Choroid plexus epithelial cell (primary cell): ENCODE data around the gene IL19.

Source experiments
- DNase-seq: peaks from one replicate; pipeline ENCODE4 v3.0.0-alpha.2; 2010; ENCODE audit warnings: low read depth
- H3K4me3 ChIP-seq: 2 replicates; pipeline ENCODE4 v1.5.1; 2011; ENCODE audit warnings: low read depth, mild to moderate bottlenecking, control low read depth, low read length, moderate library complexity
- CTCF ChIP-seq: conservative IDR thresholded peaks from 2 replicates; pipeline ENCODE4 v1.5.1; 2011; ENCODE audit warnings: low read depth, mild to moderate bottlenecking, control low read depth, inconsistent platforms, low read length, moderate library complexity

The IL19 gene

GRCh38 chr1:206867716-206868115, 97.1 kb downstream of the IL19 start:
- H3K4me3 ChIP-seq, result no peak overlapping the region
- DNase-seq, result no peak
- TF ChIP-seq CTCF, result no peak

GRCh38 chr1:206868264-206868663, 97.7 kb downstream of the IL19 start:
- no peak overlapping the region for H3K4me3 ChIP-seq
- DNase-seq, result no peak
- no peak for TF ChIP-seq CTCF

GRCh38 chr1:206872139-206872538, 101.6 kb downstream of the IL19 start:
- no peak for TF ChIP-seq CTCF
- no peak for DNase-seq
- no peak overlapping the region for H3K4me3 ChIP-seq

- TF ChIP-seq CTCF, result no peak
- DNase-seq, result no peak
- no peak overlapping the region for H3K4me3 ChIP-seq
Measured at GRCh38 chr1:206873603-206874188, 103.1 kb downstream of the IL19 start.

GRCh38 chr1:206875752-206876377, 105.3 kb downstream of the IL19 start:
- TF ChIP-seq CTCF, result no peak
- H3K4me3 ChIP-seq, result no peak overlapping the region
- no peak for DNase-seq

GRCh38 chr1:206878456-206878855, 107.9 kb downstream of the IL19 start:
- TF ChIP-seq CTCF, result no peak
- DNase-seq, result no peak

GRCh38 chr1:206880314-206880713, 109.7 kb downstream of the IL19 start:
- DNase-seq, result no peak
- H3K4me3 ChIP-seq, result no peak overlapping the region
- no peak for TF ChIP-seq CTCF

More at GRCh38 chr1:206878456-206878855, 107.9 kb downstream of the IL19 start:
- H3K4me3 ChIP-seq, result no peak overlapping the region
